ENCODE measurements around the gene MYO18B.
A peak's percentile ranks its signal among the peaks of the same experiment; 100 is the strongest.

MYO18B gene

GRCh38 chr22:25853501-25854284 is 111.7 kb downstream of the MYO18B start:
- no peaks in the 10 kb centered on the region for H3K36me3 ChIP-seq (ENCODE audit: control insufficient read depth, insufficient read depth, low read length)
- H3K27me3 ChIP-seq (replicated peaks; ENCODE audit: control insufficient read depth, insufficient read depth, low read length): no peaks in the 10 kb centered on the region
- peak; percentile 62 for TF ChIP-seq CTCF (IDR thresholded peaks at IDR 0.05; ENCODE audit: insufficient read depth, low read length, poor library complexity, severe bottlenecking)
- H3K4me3 ChIP-seq (replicated peaks; ENCODE audit: low read depth, low read length): no peak overlapping the region; the same call in 1 of the 2 replicates
- no peak for DNase-seq (ENCODE audit: extremely low read depth, insufficient read length)

GRCh38 chr22:25869771-25870170 is 127.8 kb downstream of the MYO18B start:
- no peak for TF ChIP-seq CTCF (IDR thresholded peaks at IDR 0.05; ENCODE audit: insufficient read depth, low read length, poor library complexity, severe bottlenecking)
- Histone ChIP-seq H3K36me3 (ENCODE audit: control insufficient read depth, insufficient read depth, low read length) (no peaks in the 10 kb centered on the region), H3K4me3 (replicated peaks; ENCODE audit: low read depth, low read length) (no peak overlapping the region), H3K27me3 (replicated peaks; ENCODE audit: control insufficient read depth, insufficient read depth, low read length) (peaks cover 1% of the 10 kb centered on the region; the same call in 1 of the 2 replicates)
- DNase-seq (ENCODE audit: extremely low read depth, insufficient read length): no peak

- Histone ChIP-seq H3K36me3 (ENCODE audit: control insufficient read depth, insufficient read depth, low read length) (no peaks in the 10 kb centered on the region), H3K4me3 (replicated peaks; ENCODE audit: low read depth, low read length) (no peak overlapping the region), H3K27me3 (replicated peaks; ENCODE audit: control insufficient read depth, insufficient read depth, low read length) (peaks cover 1% of the 10 kb centered on the region; the same call in 1 of the 2 replicates)
- no peak for TF ChIP-seq CTCF (IDR thresholded peaks at IDR 0.05; ENCODE audit: insufficient read depth, low read length, poor library complexity, severe bottlenecking)
- no peak for DNase-seq (ENCODE audit: extremely low read depth, insufficient read length)
Measured at GRCh38 chr22:25874327-25874726, 132.3 kb downstream of the MYO18B start.

GRCh38 chr22:25875461-25875860 is 133.5 kb downstream of the MYO18B start:
- Histone ChIP-seq H3K27me3 (replicated peaks; ENCODE audit: control insufficient read depth, insufficient read depth, low read length) (peaks cover 1% of the 10 kb centered on the region), H3K4me3 (replicated peaks; ENCODE audit: low read depth, low read length) (no peak overlapping the region), H3K36me3 (ENCODE audit: control insufficient read depth, insufficient read depth, low read length) (no peaks in the 10 kb centered on the region)
- DNase-seq (ENCODE audit: extremely low read depth, insufficient read length): no peak
- no peak for TF ChIP-seq CTCF (IDR thresholded peaks at IDR 0.05; ENCODE audit: insufficient read depth, low read length, poor library complexity, severe bottlenecking)

- Histone ChIP-seq H3K36me3 (ENCODE audit: control insufficient read depth, insufficient read depth, low read length) (no peaks in the 10 kb centered on the region), H3K4me3 (replicated peaks; ENCODE audit: low read depth, low read length) (no peak overlapping the region), H3K27me3 (replicated peaks; ENCODE audit: control insufficient read depth, insufficient read depth, low read length) (peaks cover 1% of the 10 kb centered on the region)
- no peak for DNase-seq (ENCODE audit: extremely low read depth, insufficient read length)
- no peak for TF ChIP-seq CTCF (IDR thresholded peaks at IDR 0.05; ENCODE audit: insufficient read depth, low read length, poor library complexity, severe bottlenecking)
Measured at GRCh38 chr22:25876871-25877270, 134.9 kb downstream of the MYO18B start.

Data from GM06990 (cell line).